Loucy (cell line): ENCODE data around the gene CPT2.

Experiments used
- H2AFZ ChIP-seq: fragments of 200-600 bp; sonication (generic); 2 replicates; pipeline ENCODE4 v1.6.0; 2016; ENCODE audit warnings: antibody characterized with exemption, mild to moderate bottlenecking, low read length, moderate library complexity
- H3F3A ChIP-seq: fragments of 200-600 bp; 2 replicates; pipeline ENCODE4 v1.6.0; 2016; ENCODE audit warnings: antibody characterized with exemption, low read depth, mild to moderate bottlenecking
- H3K27me3 ChIP-seq: fragments of 200-600 bp; sonication (generic); 2 replicates; pipeline ENCODE4 v1.6.1; 2014; ENCODE audit warnings: low read length, mild to moderate bottlenecking; ENCODE audit not compliant: insufficient read depth, poor library complexity, severe bottlenecking
- H3K36me3 ChIP-seq: fragments of 200-600 bp; sonication (generic); 2 replicates; pipeline ENCODE4 v1.6.1; 2016; ENCODE audit warnings: low read length; ENCODE audit not compliant: insufficient read depth
- H3K4me1 ChIP-seq: fragments of 200-600 bp; sonication (generic); 2 replicates; pipeline ENCODE4 v1.5.1; 2014; ENCODE audit warnings: low read length, mild to moderate bottlenecking; ENCODE audit not compliant: insufficient read depth, poor library complexity, severe bottlenecking
- H3K4me2 ChIP-seq: fragments of 200-600 bp; sonication (generic); 2 replicates; pipeline ENCODE4 v1.6.0; 2014; ENCODE audit warnings: antibody characterized with exemption, low read length, low read depth, mild to moderate bottlenecking; ENCODE audit not compliant: poor library complexity, severe bottlenecking
- H3K4me3 ChIP-seq: fragments of 200-600 bp; sonication (generic); 2 replicates; pipeline ENCODE4 v1.5.1; 2014; ENCODE audit warnings: low read length, mild to moderate bottlenecking, mixed read lengths; ENCODE audit not compliant: poor library complexity, severe bottlenecking
- H3K79me2 ChIP-seq: fragments of 200-600 bp; sonication (generic); 2 replicates; pipeline ENCODE4 v1.6.1; 2014; ENCODE audit warnings: low read length; ENCODE audit not compliant: insufficient read depth
- H3K9ac ChIP-seq: fragments of 200-600 bp; sonication (generic); 2 replicates; pipeline ENCODE4 v1.6.0; 2014; ENCODE audit warnings: mild to moderate bottlenecking, low read depth, low read length, moderate library complexity; ENCODE audit not compliant: poor library complexity, severe bottlenecking
- H3K9me2 ChIP-seq: fragments of 200-600 bp; sonication (generic); replicated peaks from 2 replicates; pipeline ENCODE4 v1.6.1; 2016; ENCODE audit warnings: low read depth, low read length, mixed read lengths
- H3K9me3 ChIP-seq: fragments of 200-600 bp; sonication (generic); 2 replicates; pipeline ENCODE4 v1.6.1; 2014; ENCODE audit warnings: mild to moderate bottlenecking, antibody characterized with exemption, low read length, low read depth; ENCODE audit not compliant: insufficient read depth
- H4K20me1 ChIP-seq: fragments of 200-600 bp; sonication (generic); 2 replicates; pipeline ENCODE4 v1.6.0; 2014; ENCODE audit warnings: antibody characterized with exemption, low read length, mild to moderate bottlenecking; ENCODE audit not compliant: insufficient read depth, poor library complexity, severe bottlenecking
- EZH2phosphoT487 ChIP-seq: fragments of 200-600 bp; IDR thresholded peaks from 2 replicates; pipeline ENCODE4 v1.6.1; 2018; ENCODE audit warnings: antibody characterized with exemption, mild to moderate bottlenecking, moderate library complexity, borderline replicate concordance
- TF ChIP-seq, protein P1 (sequence below): fragments of 200-600 bp; sonication (generic); conservative IDR thresholded peaks from 2 replicates; pipeline ENCODE4 v1.5.1; 2014; ENCODE audit warnings: mild to moderate bottlenecking, antibody characterized with exemption, low read length

CPT2 gene

DNA sequence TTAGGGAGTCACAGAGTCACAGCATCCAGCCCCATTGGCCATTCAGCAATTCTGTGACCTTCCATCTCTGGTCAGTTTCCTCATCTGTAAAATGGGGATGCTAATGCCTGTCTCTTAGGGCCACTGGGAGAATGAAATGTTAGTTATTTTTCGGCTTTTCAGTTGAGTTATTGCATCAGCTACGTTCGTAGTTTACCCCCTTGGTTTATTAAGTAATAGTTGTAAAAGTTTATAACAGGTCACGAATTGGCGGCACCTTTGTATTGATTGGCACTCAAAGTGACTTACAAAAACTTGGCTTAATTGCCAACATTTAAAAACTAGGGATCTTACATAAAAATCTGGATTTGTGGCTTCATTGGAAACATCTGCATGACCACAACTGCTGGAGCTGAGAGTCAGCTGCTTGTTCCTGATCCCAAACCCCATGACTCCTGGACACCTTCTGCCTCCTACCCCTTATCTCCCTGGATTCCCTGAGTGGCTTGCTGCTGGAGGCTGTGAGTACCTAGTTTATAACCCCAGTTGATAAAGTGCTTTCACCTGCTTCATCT lies 31.1 kb upstream of the CPT2 start:
- no peaks in the 10 kb centered on the region for H3K9me3 ChIP-seq
- H3K4me3 ChIP-seq = no peak overlapping the region
- H3K4me2 ChIP-seq = no peak overlapping the region
- H3K9ac ChIP-seq = no peak overlapping the region
- H4K20me1 ChIP-seq = no peaks in the 10 kb centered on the region
- TF ChIP-seq, protein P1, sequence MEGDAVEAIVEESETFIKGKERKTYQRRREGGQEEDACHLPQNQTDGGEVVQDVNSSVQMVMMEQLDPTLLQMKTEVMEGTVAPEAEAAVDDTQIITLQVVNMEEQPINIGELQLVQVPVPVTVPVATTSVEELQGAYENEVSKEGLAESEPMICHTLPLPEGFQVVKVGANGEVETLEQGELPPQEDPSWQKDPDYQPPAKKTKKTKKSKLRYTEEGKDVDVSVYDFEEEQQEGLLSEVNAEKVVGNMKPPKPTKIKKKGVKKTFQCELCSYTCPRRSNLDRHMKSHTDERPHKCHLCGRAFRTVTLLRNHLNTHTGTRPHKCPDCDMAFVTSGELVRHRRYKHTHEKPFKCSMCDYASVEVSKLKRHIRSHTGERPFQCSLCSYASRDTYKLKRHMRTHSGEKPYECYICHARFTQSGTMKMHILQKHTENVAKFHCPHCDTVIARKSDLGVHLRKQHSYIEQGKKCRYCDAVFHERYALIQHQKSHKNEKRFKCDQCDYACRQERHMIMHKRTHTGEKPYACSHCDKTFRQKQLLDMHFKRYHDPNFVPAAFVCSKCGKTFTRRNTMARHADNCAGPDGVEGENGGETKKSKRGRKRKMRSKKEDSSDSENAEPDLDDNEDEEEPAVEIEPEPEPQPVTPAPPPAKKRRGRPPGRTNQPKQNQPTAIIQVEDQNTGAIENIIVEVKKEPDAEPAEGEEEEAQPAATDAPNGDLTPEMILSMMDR = no peak
- TF ChIP-seq EZH2phosphoT487 = no peak
- H3K79me2 ChIP-seq = no peaks in the 10 kb centered on the region
- no peaks in the 10 kb centered on the region for H3K4me1 ChIP-seq
- no peaks in the 10 kb centered on the region for H3K27me3 ChIP-seq
- H3F3A ChIP-seq = no peaks in the 10 kb centered on the region
- no peaks in the 10 kb centered on the region for H3K36me3 ChIP-seq
- H3K9me2 ChIP-seq = no peaks in the 10 kb centered on the region
- H2AFZ ChIP-seq = no peak overlapping the region

DNA sequence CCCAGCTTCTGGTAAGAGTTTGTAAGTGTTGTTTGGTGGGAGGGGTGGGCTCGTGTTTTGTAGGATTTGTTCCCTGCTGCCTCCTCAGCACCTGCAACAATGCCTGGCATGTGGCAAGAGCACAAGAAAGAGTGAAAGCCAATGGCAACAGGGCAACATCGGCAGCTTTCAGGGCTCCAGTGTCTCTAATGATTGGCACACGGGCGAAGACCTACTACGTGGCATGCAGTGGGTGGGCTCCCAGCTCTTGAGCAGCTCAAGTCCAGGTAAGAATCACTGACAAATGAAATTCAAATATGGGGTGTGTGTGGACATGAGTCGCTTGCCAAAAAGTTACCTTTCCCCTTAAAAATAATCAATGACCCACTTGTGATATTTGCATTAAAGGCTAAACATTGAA lies 30.3 kb upstream of the CPT2 start:
- Histone ChIP-seq H2AFZ (no peak overlapping the region), H3K4me1 (no peaks in the 10 kb centered on the region), H3K9me3 (no peaks in the 10 kb centered on the region), H3K4me3 (no peak overlapping the region), H3K4me2 (no peak overlapping the region), H3K9me2 (no peaks in the 10 kb centered on the region), H3K36me3 (no peaks in the 10 kb centered on the region), H3F3A (no peaks in the 10 kb centered on the region), H3K27me3 (no peaks in the 10 kb centered on the region), H3K79me2 (no peaks in the 10 kb centered on the region), H3K9ac (no peak overlapping the region), H4K20me1 (no peaks in the 10 kb centered on the region)
- TF ChIP-seq, protein P1 = no peak
- no peak for TF ChIP-seq EZH2phosphoT487

DNA sequence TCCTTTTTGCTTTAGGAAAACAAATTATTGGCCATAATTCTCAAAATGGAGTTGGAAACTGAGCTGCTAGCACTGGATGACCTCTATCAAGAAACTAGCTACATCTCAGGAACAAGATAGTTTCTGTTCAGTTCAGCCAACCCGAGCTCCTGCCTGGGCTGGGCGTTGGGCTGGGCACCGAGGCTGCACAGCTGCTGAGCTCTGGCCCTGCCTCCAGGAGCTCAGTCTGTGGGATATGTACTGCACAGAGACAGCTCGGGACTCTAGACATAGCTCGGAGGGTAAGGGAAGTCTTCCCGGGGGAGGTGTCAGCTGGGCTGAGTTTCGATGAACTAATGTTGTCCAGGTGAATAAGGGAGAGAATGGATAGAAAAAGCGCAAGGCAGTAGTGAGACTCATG lies 29.7 kb upstream of the CPT2 start:
- Histone ChIP-seq H3K9me2 (no peaks in the 10 kb centered on the region), H3K27me3 (no peaks in the 10 kb centered on the region), H3K36me3 (no peaks in the 10 kb centered on the region), H2AFZ (no peak overlapping the region), H3K9ac (no peak overlapping the region), H3K4me3 (no peak overlapping the region), H3K4me2 (no peak overlapping the region), H3K79me2 (no peaks in the 10 kb centered on the region), H3K9me3 (no peaks in the 10 kb centered on the region), H3F3A (no peaks in the 10 kb centered on the region), H4K20me1 (no peaks in the 10 kb centered on the region), H3K4me1 (no peaks in the 10 kb centered on the region)
- TF ChIP-seq, protein P1 = no peak
- no peak for TF ChIP-seq EZH2phosphoT487
